H9 (cell line): ENCODE data around the gene MAN1A1. TPM values are rescaled to one million over a fixed set of nuclear protein-coding genes. Genes with fewer than 3 reads are reported as not detected.

Source experiments
- DNase-seq: peaks from one replicate; pipeline ENCODE4 v3.0.0-alpha.2; 2017
- H2AFZ ChIP-seq: one replicate; pipeline ENCODE4 v1.6.1; 2013; ENCODE audit warnings: mild to moderate bottlenecking, low read length, control low read depth, moderate library complexity
- H2AK5ac ChIP-seq: 2 replicates; pipeline ENCODE4 v1.6.1; 2013; ENCODE audit warnings: low read length, control low read depth, mixed read lengths; ENCODE audit not compliant: insufficient read length
- H2BK120ac ChIP-seq: one replicate; pipeline ENCODE4 v1.6.1; 2013; ENCODE audit warnings: low read depth, mild to moderate bottlenecking, low read length, control low read depth, inconsistent platforms; ENCODE audit not compliant: poor library complexity, severe bottlenecking
- H2BK12ac ChIP-seq: 2 replicates; pipeline ENCODE4 v1.6.1; 2013; ENCODE audit warnings: low read length, control low read depth, mixed read lengths, low read depth; ENCODE audit not compliant: insufficient read length
- H2BK15ac ChIP-seq: 2 replicates; pipeline ENCODE4 v1.6.1; 2013; ENCODE audit warnings: low read depth, low read length, control low read depth
- H2BK20ac ChIP-seq: one replicate; pipeline ENCODE4 v1.6.1; 2013; ENCODE audit warnings: low read depth, mild to moderate bottlenecking, low read length, control low read depth, inconsistent platforms; ENCODE audit not compliant: poor library complexity, severe bottlenecking
- H2BK5ac ChIP-seq: 2 replicates; pipeline ENCODE4 v1.6.1; 2013; ENCODE audit warnings: low read length, control low read depth, mixed read lengths; ENCODE audit not compliant: insufficient read length
- H3K14ac ChIP-seq: 2 replicates; pipeline ENCODE4 v1.6.1; 2013; ENCODE audit warnings: low read length, control low read depth; ENCODE audit not compliant: insufficient read depth
- H3K18ac ChIP-seq: 2 replicates; pipeline ENCODE4 v1.6.1; 2013; ENCODE audit warnings: low read depth, mild to moderate bottlenecking, mixed read lengths, low read length, control low read depth; ENCODE audit not compliant: insufficient read length
- H3K23ac ChIP-seq: 2 replicates; pipeline ENCODE4 v1.6.1; 2013; ENCODE audit warnings: low read length, control low read depth, mixed read lengths, low read depth; ENCODE audit not compliant: insufficient read length
- H3K23me2 ChIP-seq: 2 replicates; pipeline ENCODE4 v1.6.1; 2013; ENCODE audit warnings: low read depth, mild to moderate bottlenecking, mixed read lengths, low read length, control low read depth; ENCODE audit not compliant: insufficient read length, poor library complexity, severe bottlenecking
- H3K27ac ChIP-seq: 2 replicates; pipeline ENCODE4 v1.5.1; 2013; ENCODE audit warnings: low read length, control low read depth, mixed read lengths, low read depth; ENCODE audit not compliant: insufficient read length
- H3K27me3 ChIP-seq: 2 replicates; pipeline ENCODE4 v1.6.1; 2013; ENCODE audit warnings: low read length, control low read depth, inconsistent platforms; ENCODE audit not compliant: insufficient read depth
- H3K4ac ChIP-seq: 2 replicates; pipeline ENCODE4 v1.6.1; 2013; ENCODE audit warnings: low read depth, mild to moderate bottlenecking, control low read depth, inconsistent platforms, low read length, moderate library complexity
- H3K4me1 ChIP-seq: 2 replicates; pipeline ENCODE4 v1.6.1; 2013; ENCODE audit warnings: low read length, control low read depth, inconsistent platforms; ENCODE audit not compliant: insufficient read depth
- H3K4me2 ChIP-seq: 2 replicates; pipeline ENCODE4 v1.6.1; 2013; ENCODE audit warnings: low read length, control low read depth, mixed read lengths; ENCODE audit not compliant: insufficient read length, insufficient read depth
- H3K56ac ChIP-seq: 2 replicates; pipeline ENCODE4 v1.6.1; 2013; ENCODE audit warnings: low read depth, mild to moderate bottlenecking, mixed read lengths, low read length, control low read depth; ENCODE audit not compliant: insufficient read length
- H3K79me1 ChIP-seq: 2 replicates; pipeline ENCODE4 v1.6.1; 2013; ENCODE audit warnings: low read depth, mild to moderate bottlenecking, moderate library complexity, low read length, control low read depth, inconsistent platforms; ENCODE audit not compliant: insufficient read depth, poor library complexity, severe bottlenecking
- H3K79me2 ChIP-seq: 2 replicates; pipeline ENCODE4 v1.6.1; 2013; ENCODE audit warnings: low read length, control low read depth, inconsistent platforms; ENCODE audit not compliant: insufficient read depth
- H3K9ac ChIP-seq: 2 replicates; pipeline ENCODE4 v1.6.1; 2013; ENCODE audit warnings: low read length, control low read depth, mixed read lengths; ENCODE audit not compliant: insufficient read length; ENCODE audit errors: extremely low read depth
- H3K9me3 ChIP-seq: one replicate; pipeline ENCODE4 v1.6.1; 2013; ENCODE audit warnings: low read depth, low read length, inconsistent platforms; ENCODE audit not compliant: control insufficient read depth
- H3T11ph ChIP-seq: one replicate; pipeline ENCODE4 v1.6.1; 2013; ENCODE audit warnings: mild to moderate bottlenecking, low read length, control low read depth, inconsistent platforms
- H4K20me1 ChIP-seq: one replicate; pipeline ENCODE4 v1.6.1; 2013; ENCODE audit not compliant: control insufficient read depth, insufficient read length, insufficient read depth
- H4K5ac ChIP-seq: 2 replicates; pipeline ENCODE4 v1.6.1; 2013; ENCODE audit warnings: low read depth, mild to moderate bottlenecking, mixed read lengths, low read length, control low read depth; ENCODE audit not compliant: insufficient read length
- H4K8ac ChIP-seq: replicated peaks from 2 replicates; pipeline ENCODE4 v1.6.1; 2013; ENCODE audit warnings: low read length, control low read depth, mixed read lengths, low read depth; ENCODE audit not compliant: insufficient read length
- H4K91ac ChIP-seq: 2 replicates; pipeline ENCODE4 v1.6.1; 2013; ENCODE audit warnings: low read depth, mild to moderate bottlenecking, moderate library complexity, mixed read lengths, low read length, control low read depth; ENCODE audit not compliant: insufficient read length
- H3K27ac Mint-ChIP-seq, 3 experiments: 2 replicates in 2 of 3; 3 replicates in 1 of 3; pipeline ENCODE4 v1.8.0; 2020 to 2021; ENCODE audit warnings: mixed read lengths in 3 of 3, mild to moderate bottlenecking in 1 of 3, moderate library complexity in 1 of 3
- H3K27me3 Mint-ChIP-seq: 2 replicates; pipeline ENCODE4 v1.8.0; 2021; ENCODE audit warnings: low read depth, mild to moderate bottlenecking, moderate library complexity, mixed read lengths
- H3K36me3 Mint-ChIP-seq, 3 experiments: 2 replicates in 2 of 3; 3 replicates in 1 of 3; pipeline ENCODE4 v1.8.0; 2020 to 2021; ENCODE audit warnings: low read depth in 3 of 3, mixed read lengths in 3 of 3; ENCODE audit not compliant: insufficient read depth in 1 of 3
- H3K4me1 Mint-ChIP-seq, 2 experiments: 2 replicates each; pipeline ENCODE4 v1.8.0; 2020; ENCODE audit warnings: mixed read lengths in 2 of 2
- H3K4me3 Mint-ChIP-seq, 2 experiments: 2 replicates in 1 of 2; 3 replicates in 1 of 2; pipeline ENCODE4 v1.8.0; 2020 to 2021; ENCODE audit warnings: mild to moderate bottlenecking in 2 of 2, mixed read lengths in 2 of 2, moderate library complexity in 1 of 2
- H3K9me3 Mint-ChIP-seq, 2 experiments: 2 replicates in 1 of 2; 3 replicates in 1 of 2; pipeline ENCODE4 v1.8.0; 2020; ENCODE audit warnings: mild to moderate bottlenecking in 2 of 2, mixed read lengths in 2 of 2, moderate library complexity in 1 of 2
- WGBS: extraction: QIAGEN DNeasy Blood & Tissue Kit; methylation state at CpG from one replicate; pipeline ENCODE4 v1.1.7; 2013; ENCODE audit warnings: missing lambda C conversion rate, low lambda C conversion rate, mixed read lengths; ENCODE audit not compliant: insufficient read length; ENCODE audit errors: extremely low coverage; 5-methylcytosine and 5-hydroxymethylcytosine counted together
- total RNA-seq: library from RNA; stranded (reverse); gene quantifications from 2 replicates; pipeline ENCODE4 v1.2.1, GENCODE V29; 2021
- TF ChIP-seq, protein P1 (sequence below): fragments of 200-600 bp; sonication (generic); conservative IDR thresholded peaks from 3 replicates; pipeline ENCODE4 v1.8.0; 2021; ENCODE audit warnings: antibody characterized with exemption, mild to moderate bottlenecking

Gene MAN1A1
- total RNA-seq, 1 experiment from 2014 or later, result 1.6 TPM

DNA sequence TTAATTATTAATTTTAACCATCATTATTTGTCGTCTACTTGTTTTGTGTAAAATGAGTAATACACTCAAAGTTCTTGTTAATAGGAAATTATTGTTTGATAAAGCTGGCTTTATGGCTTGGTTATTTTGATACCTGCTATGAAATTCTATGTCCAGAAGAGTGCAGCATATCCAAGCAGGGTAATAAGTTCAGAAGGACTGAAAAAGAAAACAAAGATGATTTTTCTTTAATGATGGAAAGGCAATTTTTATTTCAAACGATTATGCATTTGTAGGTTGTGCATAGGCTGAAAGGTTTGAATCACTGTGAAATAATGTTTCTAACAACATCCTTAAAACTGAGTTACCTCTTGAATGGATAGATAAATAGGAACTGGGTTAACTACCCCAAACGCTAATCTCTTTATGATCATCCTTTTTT is 1.4 kb upstream of the MAN1A1 start:
- Histone ChIP-seq H3K27ac (no peak overlapping the region), H3K4me2 (peak overlapping the region; percentile 90), H2AK5ac (no peak overlapping the region), H2BK5ac (no peak overlapping the region), H4K8ac (no peak overlapping the region), H3K56ac (no peak overlapping the region), H3K79me2 (no peaks in the 10 kb centered on the region), H3K14ac (no peak overlapping the region), H2BK120ac (no peak overlapping the region), H3T11ph (no peak overlapping the region), H3K9me3 (no peaks in the 10 kb centered on the region), H3K23ac (no peak overlapping the region), H3K9ac (no peak overlapping the region), H2BK12ac (no peak overlapping the region), H2BK15ac (no peak overlapping the region), H3K27me3 (peaks cover 4% of the 10 kb centered on the region; the same call in 1 of the 2 replicates), H4K5ac (no peak overlapping the region), H3K4me1 (peaks cover 7% of the 10 kb centered on the region; the same call in 1 of the 2 replicates), H4K20me1 (no peaks in the 10 kb centered on the region), H3K18ac (no peak overlapping the region), H2AFZ (no peak overlapping the region), H3K79me1 (no peaks in the 10 kb centered on the region), H4K91ac (no peak overlapping the region), H3K4ac (no peak overlapping the region), H3K23me2 (peaks cover 18% of the 10 kb centered on the region), H2BK20ac (no peak overlapping the region)
- H3K27ac Mint-ChIP-seq, result no peak overlapping the region
- H3K4me3 Mint-ChIP-seq, result no peak overlapping the region
- no peaks in the 10 kb centered on the region for H3K9me3 Mint-ChIP-seq
- TF ChIP-seq, protein P1, sequence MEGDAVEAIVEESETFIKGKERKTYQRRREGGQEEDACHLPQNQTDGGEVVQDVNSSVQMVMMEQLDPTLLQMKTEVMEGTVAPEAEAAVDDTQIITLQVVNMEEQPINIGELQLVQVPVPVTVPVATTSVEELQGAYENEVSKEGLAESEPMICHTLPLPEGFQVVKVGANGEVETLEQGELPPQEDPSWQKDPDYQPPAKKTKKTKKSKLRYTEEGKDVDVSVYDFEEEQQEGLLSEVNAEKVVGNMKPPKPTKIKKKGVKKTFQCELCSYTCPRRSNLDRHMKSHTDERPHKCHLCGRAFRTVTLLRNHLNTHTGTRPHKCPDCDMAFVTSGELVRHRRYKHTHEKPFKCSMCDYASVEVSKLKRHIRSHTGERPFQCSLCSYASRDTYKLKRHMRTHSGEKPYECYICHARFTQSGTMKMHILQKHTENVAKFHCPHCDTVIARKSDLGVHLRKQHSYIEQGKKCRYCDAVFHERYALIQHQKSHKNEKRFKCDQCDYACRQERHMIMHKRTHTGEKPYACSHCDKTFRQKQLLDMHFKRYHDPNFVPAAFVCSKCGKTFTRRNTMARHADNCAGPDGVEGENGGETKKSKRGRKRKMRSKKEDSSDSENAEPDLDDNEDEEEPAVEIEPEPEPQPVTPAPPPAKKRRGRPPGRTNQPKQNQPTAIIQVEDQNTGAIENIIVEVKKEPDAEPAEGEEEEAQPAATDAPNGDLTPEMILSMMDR, result peak; percentile 29; the same call in 1 of the 3 replicates
- peaks cover 20 to 23% of the 10 kb centered on the region in 2 experiments for H3K4me1 Mint-ChIP-seq
- DNase-seq, result no peak
- H3K27me3 Mint-ChIP-seq, result peaks cover 44% of the 10 kb centered on the region
- H3K36me3 Mint-ChIP-seq, result no peaks in the 10 kb centered on the region
- no CpG with 5 or more reads among the region's 3 CpGs for WGBS
